Pancreas (tissue), 10 donors: ENCODE data around the gene PDCD4. TPM values are rescaled to one million over a fixed set of nuclear protein-coding genes. Genes with fewer than 3 reads are reported as not detected.

Source experiments
- ATAC-seq, 4 donors: fragments of 200-7000 bp; cut with Tn5 transposase; one replicate each; pipeline versions ENCODE4 v1.8.0 to v1.9.1; 2020; ENCODE audit warnings: mild to moderate bottlenecking in 4 of 4, moderate library complexity in 4 of 4
- DNase-seq, 6 donors: peaks; one replicate each; pipeline ENCODE4 v3.0.0-alpha.2; 2020
- FAIRE-seq: peaks from 2 replicates; lab custom pipeline; 2012; peaks lifted over from hg19 to GRCh38; lab: Jason Lieb, UNC
- H3K27ac ChIP-seq, 4 donors: fragments of 200-600 bp; sonication (generic); 1 replicate in 3 of 4; 2 replicates in 1 of 4; pipeline versions ENCODE4 v1.5.0 to v1.8.0; 2020
- H3K27me3 ChIP-seq, 4 donors: fragments of 200-600 bp; one replicate each; pipeline ENCODE4 v1.8.0; 2021
- H3K36me3 ChIP-seq, 3 donors: fragments of 200-600 bp; sonication (generic) in 1 of 3; one replicate each; pipeline versions ENCODE4 v1.5.0 to v1.8.0; 2020 to 2021
- H3K4me1 ChIP-seq, 3 donors: fragments of 200-600 bp; one replicate each; pipeline ENCODE4 v1.8.0; 2021
- H3K4me3 ChIP-seq, 4 donors: fragments of 200-600 bp; sonication (generic) in 2 of 4; one replicate each; pipeline versions ENCODE4 v1.5.0 to v1.8.0; 2020 to 2021
- H3K9me3 ChIP-seq, 4 donors: fragments of 200-600 bp; one replicate each; pipeline ENCODE4 v1.8.0; 2021
- WGBS, 2 donors: extraction: QIAGEN DNeasy Blood & Tissue Kit; methylation state at CpG; one replicate each; pipeline ENCODE4 v1.1.7; 2013; 5-methylcytosine and 5-hydroxymethylcytosine counted together
- intact Hi-C, 3 donors: fragments of 100-400 bp; cut with DNase I; formaldehyde crosslinking; loops; one replicate each; pipeline versions ENCODE4 v1.11.1 to v1.14.2; 2022
- polyA plus RNA-seq, 2 donors: library from polyadenylated mRNA; stranded (reverse); fragments of 200-250 nt; gene quantifications; one replicate each; pipeline ENCODE4 v1.2.3, GENCODE V29; 2013
- total RNA-seq, 6 donors: library from RNA; stranded (reverse); fragmentation: NEBNext Ultra II Directional in 4 of 6; extraction: Animal tissue kit (Norgen Biotek cat#: 25700) in 4 of 6; gene quantifications; one replicate each; pipeline versions ENCODE4 v1.2.1 to v1.2.4, GENCODE V29; 2021 to 2023
- TF ChIP-seq, protein P1 (sequence below), 4 donors: fragments of 200-600 bp; sonication (generic) in 3 of 4; IDR thresholded peaks; one replicate each; pipeline versions ENCODE4 v1.5.0 to v1.8.0; 2021; ENCODE audit warnings: antibody characterized with exemption in 4 of 4
- donor health status: healthy with polysubstance abuse.
- donor health status: DM: no; HTN: no; CAD: no; lungs with moderate emphysema.
- donor health status: DM: no; HTN: no; CAD: no.
- donor health status: control.
- donor health status: control.
- donor health status: Bipolar disorder and iron deficiency.
- donor health status: DM: yes; HTN: yes; CAD: no.
- donor health status: DM: no; HTN: no; CAD: no.
- donor health status: DM: no; HTN: no; CAD: no.
- donor health status: DM: yes; HTN: yes; CAD: no.

PDCD4 gene
- total and polyA plus RNA-seq, 8 donors = 283 to 679 (median 458) TPM

DNA sequence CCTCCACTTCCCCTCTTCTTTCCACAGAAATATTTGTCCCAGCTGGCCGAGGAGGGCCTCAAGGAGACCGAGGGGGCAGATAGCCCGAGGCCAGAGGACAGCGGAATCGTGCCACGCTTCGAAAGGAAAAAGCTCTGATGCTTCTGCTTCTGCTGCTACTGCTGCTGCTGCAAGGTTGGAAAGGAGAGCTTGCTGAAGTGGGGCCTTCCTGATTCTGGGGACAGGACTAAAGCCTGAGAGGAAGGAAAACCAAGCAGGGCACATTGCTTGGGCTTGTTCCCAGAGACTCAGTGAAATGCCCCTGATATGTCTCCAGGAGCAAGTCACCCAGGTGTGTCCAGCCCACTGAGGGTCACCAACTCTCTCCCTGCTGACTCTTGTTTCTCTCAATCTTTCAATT lies 35.9 kb upstream of the PDCD4 start:
- peak in 1 of 6 donors; percentile 53 for DNase-seq
- no peak for ATAC-seq
- intact Hi-C loops = no loop called here
- peaks cover 32 to 53% (median 45%) of the 10 kb centered on the region in 3 donors for H3K4me1 ChIP-seq
- no peak for FAIRE-seq
- peak overlapping the region; percentile 64 to 94 (median 83) for H3K27ac ChIP-seq
- TF ChIP-seq, protein P1, sequence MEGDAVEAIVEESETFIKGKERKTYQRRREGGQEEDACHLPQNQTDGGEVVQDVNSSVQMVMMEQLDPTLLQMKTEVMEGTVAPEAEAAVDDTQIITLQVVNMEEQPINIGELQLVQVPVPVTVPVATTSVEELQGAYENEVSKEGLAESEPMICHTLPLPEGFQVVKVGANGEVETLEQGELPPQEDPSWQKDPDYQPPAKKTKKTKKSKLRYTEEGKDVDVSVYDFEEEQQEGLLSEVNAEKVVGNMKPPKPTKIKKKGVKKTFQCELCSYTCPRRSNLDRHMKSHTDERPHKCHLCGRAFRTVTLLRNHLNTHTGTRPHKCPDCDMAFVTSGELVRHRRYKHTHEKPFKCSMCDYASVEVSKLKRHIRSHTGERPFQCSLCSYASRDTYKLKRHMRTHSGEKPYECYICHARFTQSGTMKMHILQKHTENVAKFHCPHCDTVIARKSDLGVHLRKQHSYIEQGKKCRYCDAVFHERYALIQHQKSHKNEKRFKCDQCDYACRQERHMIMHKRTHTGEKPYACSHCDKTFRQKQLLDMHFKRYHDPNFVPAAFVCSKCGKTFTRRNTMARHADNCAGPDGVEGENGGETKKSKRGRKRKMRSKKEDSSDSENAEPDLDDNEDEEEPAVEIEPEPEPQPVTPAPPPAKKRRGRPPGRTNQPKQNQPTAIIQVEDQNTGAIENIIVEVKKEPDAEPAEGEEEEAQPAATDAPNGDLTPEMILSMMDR (IDR thresholded peaks at IDR 0.05) = no peak
- WGBS, 2 donors = 33 to 42% methylated on average over 5 to 7 of the region's 7 CpGs
- no peaks in the 10 kb centered on the region for H3K27me3 ChIP-seq
- peak overlapping the region in 2 of 4 donors; percentile 41 to 45 for H3K4me3 ChIP-seq
- H3K9me3 ChIP-seq = no peaks in the 10 kb centered on the region
- no peaks in the 10 kb centered on the region for H3K36me3 ChIP-seq

DNA sequence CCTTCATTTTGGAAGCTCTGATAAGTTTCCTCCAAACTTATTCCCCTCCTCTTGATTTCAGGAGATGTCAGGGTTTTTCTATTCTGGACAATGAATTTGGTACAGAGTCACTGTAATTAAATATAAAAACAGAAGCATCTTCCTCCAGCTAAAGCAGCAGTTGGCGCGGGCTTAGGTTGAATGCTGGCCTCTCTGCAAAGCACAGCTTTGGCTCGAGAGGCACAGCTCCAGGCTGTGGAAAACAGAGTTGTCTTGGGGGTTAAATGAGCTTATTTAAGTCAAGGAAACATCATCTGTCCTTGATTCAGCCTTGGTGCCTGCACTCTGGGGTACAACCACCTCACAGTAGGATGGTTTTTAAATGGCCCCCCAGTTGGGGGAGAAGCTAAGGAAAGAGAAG lies 35.0 kb upstream of the PDCD4 start:
- H3K9me3 ChIP-seq = no peaks in the 10 kb centered on the region
- FAIRE-seq (no peak), DNase-seq (peak in 1 of 6 donors; percentile 46), ATAC-seq (no peak)
- WGBS, 2 donors = 55 to 75% methylated on average over 3 of the region's 3 CpGs
- no peaks in the 10 kb centered on the region for H3K36me3 ChIP-seq
- intact Hi-C loops = no loop called here
- peaks cover 40 to 61% (median 53%) of the 10 kb centered on the region in 3 donors for H3K4me1 ChIP-seq
- TF ChIP-seq, protein P1 (IDR thresholded peaks at IDR 0.05) = no peak
- peak overlapping the region; percentile 64 to 94 (median 83) for H3K27ac ChIP-seq
- H3K4me3 ChIP-seq = peak overlapping the region in 2 of 4 donors; percentile 41 to 45
- no peaks in the 10 kb centered on the region for H3K27me3 ChIP-seq

DNA sequence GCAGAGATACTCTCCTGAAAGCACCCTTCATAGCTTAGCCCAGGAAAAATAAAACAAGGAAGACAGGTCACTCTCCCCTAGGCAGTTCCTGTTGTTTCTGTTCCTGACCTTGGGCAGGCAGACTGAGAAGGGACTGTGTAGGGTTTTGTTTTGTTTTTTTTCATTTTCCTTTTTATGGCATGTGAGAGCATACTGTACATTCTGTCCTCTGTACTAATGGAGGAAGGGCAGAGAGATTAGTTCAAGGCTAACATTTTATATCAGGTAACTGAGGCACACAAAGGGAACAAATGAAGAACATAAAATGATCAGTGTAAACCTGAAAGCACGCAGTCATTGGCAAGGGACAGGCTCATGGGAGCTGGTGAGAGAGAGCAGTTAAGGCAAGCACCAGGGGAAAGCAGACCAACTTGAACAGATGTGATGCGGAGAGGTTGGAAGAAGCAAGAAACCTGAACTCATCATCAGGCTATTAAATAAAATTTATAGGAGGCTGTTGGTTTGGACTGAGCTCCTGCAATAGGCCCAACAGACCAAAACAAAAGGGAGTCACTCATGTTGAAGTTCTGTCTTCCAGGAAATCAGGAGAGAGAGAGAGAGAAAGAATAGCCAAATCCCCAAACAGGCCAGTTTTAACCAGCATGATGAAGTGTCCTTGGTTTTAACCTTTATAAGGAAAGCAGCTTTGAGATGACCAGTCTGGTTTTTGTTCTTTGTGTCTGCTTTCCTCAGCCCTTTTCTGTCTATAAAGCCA lies 34.1 kb upstream of the PDCD4 start:
- H3K27ac ChIP-seq = peak overlapping the region; percentile 64 to 94 (median 83)
- H3K4me3 ChIP-seq = peak overlapping the region in 2 of 4 donors; percentile 41 to 45
- WGBS, 2 donors = 31 to 34% methylated on average over 2 of the region's 2 CpGs
- no peaks in the 10 kb centered on the region for H3K36me3 ChIP-seq
- intact Hi-C loops = no loop called here
- H3K27me3 ChIP-seq = no peaks in the 10 kb centered on the region
- TF ChIP-seq, protein P1 (IDR thresholded peaks at IDR 0.05) = no peak
- H3K4me1 ChIP-seq = peaks cover 43 to 64% (median 62%) of the 10 kb centered on the region in 3 donors
- FAIRE-seq (no peak), ATAC-seq (peak; percentile 11 to 50 (median 26)), DNase-seq (peak in 1 of 6 donors; percentile 35)
- H3K9me3 ChIP-seq = no peaks in the 10 kb centered on the region

GRCh38 chr10:110840225-110840922 lies 31.4 kb upstream of the PDCD4 start:
- TF ChIP-seq, protein P1 (IDR thresholded peaks at IDR 0.05) = no peak
- Histone ChIP-seq H3K36me3 (no peaks in the 10 kb centered on the region), H3K27ac (peak overlapping the region in 3 of 4 donors; percentile 42 to 94 (median 93)), H3K4me3 (no peak overlapping the region), H3K9me3 (no peaks in the 10 kb centered on the region), H3K27me3 (no peaks in the 10 kb centered on the region), H3K4me1 (peaks cover 55 to 73% (median 73%) of the 10 kb centered on the region in 3 donors)
- DNase-seq = peak; percentile 66 to 84 (median 77)
- 25 to 32% methylated on average over 5 of the region's 5 CpGs for WGBS, 2 donors
- ATAC-seq = peak; percentile 27 to 44 (median 36)
- FAIRE-seq = no peak
- intact Hi-C loops = no loop called here
